ENCODE results near the gene F10.

GRCh38 chr13:113093580-113094409 is 28.8 kb upstream of the F10 start:
- TF ChIP-seq CTCF (IDR thresholded peaks at IDR 0.05) (no peak), POLR2AphosphoS5 (IDR thresholded peaks at IDR 0.05; ENCODE audit: low read depth, low read length) (no peak), REST (IDR thresholded peaks at IDR 0.05; ENCODE audit: insufficient read depth in 1 of 2, low read depth in 2 of 2, low read length in 1 of 2) (no peak), SIN3A (IDR thresholded peaks at IDR 0.05; ENCODE audit: borderline replicate concordance, insufficient read depth, low read depth, low read length) (no peak)

All from Panc1 (cell line).